HepG2 (cell line): Measurements from ENCODE around the gene OR13D1. TPM values are rescaled to one million over a fixed set of nuclear protein-coding genes. Genes with fewer than 3 reads are reported as not detected.

Experiments used
- ATAC-seq: fragments of 200-7000 bp; cut with Tn5 transposase; 3 replicates; pipeline ENCODE4 v1.9.1; 2020; ENCODE audit warnings: mild to moderate bottlenecking, moderate library complexity
- BruUV-seq: library from RNA; stranded (reverse); fragments of 400-500 nt; replicated peaks from 2 replicates; lab custom pipeline; 2021; lab: Mats Ljungman, UMichigan
- CTCF ChIA-PET: fragments of 300-600 bp; formaldehyde crosslinking; extraction: SDS; loops from one replicate; lab custom pipeline; 2021; ENCODE audit warnings: low total read pairs, inconsistent platforms, low intra/inter-chr PET ratio; lab: Yijun Ruan, JAX
- POLR2A ChIA-PET: fragments of 350-600 bp; sonication (Branson Sonifier 250); formaldehyde crosslinking; loops from one replicate; lab custom pipeline; 2020; ENCODE audit warnings: antibody characterized with exemption, inconsistent platforms; lab: Yijun Ruan, JAX
- DNase-seq: peaks from one replicate; pipeline ENCODE4 v3.0.0-alpha.2; 2015; ENCODE audit warnings: low spot score
- FAIRE-seq: peaks from 3 replicates; lab custom pipeline; 2011; peaks lifted over from hg19 to GRCh38; lab: Jason Lieb, UNC
- H2AFZ ChIP-seq: one replicate; pipeline ENCODE4 v1.6.1; 2011; ENCODE audit warnings: low read length, inconsistent platforms
- H3K27ac ChIP-seq: fragments of 300-600 bp; 3 replicates; pipeline ENCODE4 v1.8.0; 2011; ENCODE audit warnings: mixed run types, mild to moderate bottlenecking, mixed read lengths, low read length, inconsistent platforms; ENCODE audit not compliant: insufficient read depth; ENCODE audit errors: extremely low read length
- H3K27me3 ChIP-seq, 2 experiments: fragments of 200-600 bp in 1 of 2; 2 replicates in 1 of 2; 3 replicates in 1 of 2; pipeline versions ENCODE4 v1.6.0 to v1.8.0; 2011; ENCODE audit warnings: low read length in 2 of 2, mild to moderate bottlenecking in 2 of 2, moderate library complexity in 2 of 2, inconsistent platforms in 1 of 2; ENCODE audit not compliant: insufficient read depth in 2 of 2, control insufficient read depth in 1 of 2
- H3K36me3 ChIP-seq, 2 experiments: fragments of 200-600 bp in 1 of 2; replicated peaks in 1 of 2; 2 replicates in 1 of 2; 3 replicates in 1 of 2; pipeline versions ENCODE4 v1.5.1 to v1.8.0; 2011; ENCODE audit warnings: low read length in 2 of 2, inconsistent platforms in 1 of 2; ENCODE audit not compliant: insufficient read depth in 2 of 2, control insufficient read depth in 1 of 2
- H3K4me1 ChIP-seq: 2 replicates; pipeline ENCODE4 v1.5.1; 2012; ENCODE audit warnings: low read length, inconsistent platforms; ENCODE audit not compliant: insufficient read depth
- H3K4me2 ChIP-seq: 2 replicates; pipeline ENCODE4 v1.6.0; 2011; ENCODE audit warnings: low read depth, low read length, inconsistent platforms
- H3K4me3 ChIP-seq, 3 experiments: fragments of 200-600 bp in 1 of 3; sonication (generic), shearing (Covaris generic) in 1 of 3; replicated peaks in 1 of 3; 2 replicates each; pipeline ENCODE4 v1.5.1; 2011 to 2016; ENCODE audit warnings: low read length in 3 of 3, inconsistent platforms in 2 of 3, low read depth in 2 of 3, mild to moderate bottlenecking in 2 of 3, control low read depth in 1 of 3, mixed read lengths in 1 of 3; ENCODE audit not compliant: insufficient read depth in 1 of 3
- H3K79me2 ChIP-seq: one replicate; pipeline ENCODE4 v1.6.1; 2011; ENCODE audit warnings: low read length, inconsistent platforms; ENCODE audit not compliant: insufficient read depth
- H3K9ac ChIP-seq: 2 replicates; pipeline ENCODE4 v1.6.0; 2011; ENCODE audit warnings: mild to moderate bottlenecking, low read depth, low read length, inconsistent platforms; ENCODE audit not compliant: insufficient read depth
- H3K9me3 ChIP-seq: 2 replicates; pipeline ENCODE4 v1.5.1; 2012; ENCODE audit warnings: mild to moderate bottlenecking, low read length
- H4K20me1 ChIP-seq: 2 replicates; pipeline ENCODE4 v1.6.0; 2011; ENCODE audit warnings: inconsistent platforms, mild to moderate bottlenecking, low read length, moderate library complexity; ENCODE audit not compliant: insufficient read depth
- KLF16 ChIP-seq, 2 experiments: sonication (generic) in 1 of 2; formaldehyde crosslinking in 1 of 2; IDR thresholded peaks; 2 replicates each; pipeline versions ENCODE4 v1.6.1 to v1.8.0; 2016 to 2023; ENCODE audit warnings: missing genetic modification reagents in 2 of 2, missing compliant biosample characterization in 1 of 2
- ZFAT ChIP-seq: sonication (generic); formaldehyde crosslinking; conservative IDR thresholded peaks from 2 replicates; pipeline ENCODE4 v1.8.1; 2023; ENCODE audit warnings: missing genetic modification reagents, inconsistent platforms
- ZNF143 ChIP-seq: sonication (generic); formaldehyde crosslinking; IDR thresholded peaks from 2 replicates; pipeline ENCODE4 v1.4.0; 2020; ENCODE audit warnings: missing genetic modification reagents
- ZNF589 ChIP-seq: sonication (generic); formaldehyde crosslinking; conservative IDR thresholded peaks from 2 replicates; pipeline ENCODE4 v1.8.0; 2022; ENCODE audit warnings: mild to moderate bottlenecking, moderate library complexity, missing genetic modification reagents
- ZNF629 ChIP-seq: sonication (generic); formaldehyde crosslinking; conservative IDR thresholded peaks from 2 replicates; pipeline ENCODE4 v1.5.0; 2020; ENCODE audit warnings: missing genetic modification reagents
- WGBS: methylation state at CpG from one replicate; pipeline ENCODE4 v1.1.6; 2017; ENCODE audit warnings: low lambda C conversion rate; 5-methylcytosine and 5-hydroxymethylcytosine counted together
- in situ Hi-C: cut with HindIII; loops from 2 replicates; pipeline ENCODE4 v1.10.0; 2017; ENCODE audit warnings: low pct_unique_long_range_greater_than_20kb; ENCODE audit not compliant: extremely low pct_ligation_motif_present
- intact Hi-C: fragments of 100-400 bp; cut with micrococcal nuclease; formaldehyde crosslinking; loops from one replicate; pipeline ENCODE4 v1.10.0; 2022; ENCODE audit not compliant: unreplicated experiment
- polyA plus RNA-seq, 8 experiments: library from polyadenylated mRNA; depleted of rRNA in 3 of 8; stranded (reverse) in 7 of 8; unstranded in 1 of 8; fragments of >200 nt; fragmentation: Illumina TruSeq in 4 of 8; extraction: Trizol in 4 of 8; gene quantifications; 2 replicates each; pipeline versions ENCODE4 v1.2.1 to v1.2.3, GENCODE V29; 2011 to 2016; ENCODE audit warnings: low read depth in 4 of 8, missing spikeins in 1 of 8, mixed read lengths in 1 of 8; ENCODE audit not compliant: insufficient read depth in 1 of 8
- total RNA-seq, 5 experiments: library from RNA; depleted of rRNA; stranded (reverse); fragments of >200 nt; fragmentation: Illumina TruSeq; extraction: Trizol; gene quantifications; 2 replicates each; pipeline ENCODE4 v1.2.3, GENCODE V29; 2016; ENCODE audit warnings: low read depth in 1 of 5
- TF ChIP-seq, protein P1 (sequence below): IDR thresholded peaks from 2 replicates; pipeline ENCODE4 v1.4.0; 2020; ENCODE audit warnings: mild to moderate bottlenecking, missing genetic modification reagents

Gene OR13D1
- total and polyA plus RNA-seq, 2 of the 13 experiments (the other 11 are each of a cell fraction or from before 2014, with no cell fraction given) = not detected

GRCh38 chr9:104675611-104676010, 18.7 kb upstream of the OR13D1 start:
- DNase-seq (no peak), ATAC-seq (no peak), FAIRE-seq (no peak)
- WGBS = 0% methylated on average over 2 of the region's 2 CpGs
- Histone ChIP-seq H3K9me3 (no peaks in the 10 kb centered on the region), H3K79me2 (no peaks in the 10 kb centered on the region), H3K27me3 (no peaks in the 10 kb centered on the region), H3K4me2 (no peak overlapping the region), H3K9ac (no peak overlapping the region), H3K27ac (no peak overlapping the region), H3K4me3 (no peak overlapping the region), H2AFZ (no peak overlapping the region), H3K4me1 (no peaks in the 10 kb centered on the region), H3K36me3 (no peaks in the 10 kb centered on the region), H4K20me1 (no peaks in the 10 kb centered on the region)
- POLR2A ChIA-PET = no interaction called here
- TF ChIP-seq ZNF589 (CRISPR knock-in tag) (no peak), KLF16 (CRISPR knock-in tag; IDR thresholded peaks at IDR 0.05) (no peak), ZNF629 (no peak), ZFAT (CRISPR knock-in tag) (no peak), ZNF143 (CRISPR knock-in tag) (no peak)
- TF ChIP-seq, protein P1, sequence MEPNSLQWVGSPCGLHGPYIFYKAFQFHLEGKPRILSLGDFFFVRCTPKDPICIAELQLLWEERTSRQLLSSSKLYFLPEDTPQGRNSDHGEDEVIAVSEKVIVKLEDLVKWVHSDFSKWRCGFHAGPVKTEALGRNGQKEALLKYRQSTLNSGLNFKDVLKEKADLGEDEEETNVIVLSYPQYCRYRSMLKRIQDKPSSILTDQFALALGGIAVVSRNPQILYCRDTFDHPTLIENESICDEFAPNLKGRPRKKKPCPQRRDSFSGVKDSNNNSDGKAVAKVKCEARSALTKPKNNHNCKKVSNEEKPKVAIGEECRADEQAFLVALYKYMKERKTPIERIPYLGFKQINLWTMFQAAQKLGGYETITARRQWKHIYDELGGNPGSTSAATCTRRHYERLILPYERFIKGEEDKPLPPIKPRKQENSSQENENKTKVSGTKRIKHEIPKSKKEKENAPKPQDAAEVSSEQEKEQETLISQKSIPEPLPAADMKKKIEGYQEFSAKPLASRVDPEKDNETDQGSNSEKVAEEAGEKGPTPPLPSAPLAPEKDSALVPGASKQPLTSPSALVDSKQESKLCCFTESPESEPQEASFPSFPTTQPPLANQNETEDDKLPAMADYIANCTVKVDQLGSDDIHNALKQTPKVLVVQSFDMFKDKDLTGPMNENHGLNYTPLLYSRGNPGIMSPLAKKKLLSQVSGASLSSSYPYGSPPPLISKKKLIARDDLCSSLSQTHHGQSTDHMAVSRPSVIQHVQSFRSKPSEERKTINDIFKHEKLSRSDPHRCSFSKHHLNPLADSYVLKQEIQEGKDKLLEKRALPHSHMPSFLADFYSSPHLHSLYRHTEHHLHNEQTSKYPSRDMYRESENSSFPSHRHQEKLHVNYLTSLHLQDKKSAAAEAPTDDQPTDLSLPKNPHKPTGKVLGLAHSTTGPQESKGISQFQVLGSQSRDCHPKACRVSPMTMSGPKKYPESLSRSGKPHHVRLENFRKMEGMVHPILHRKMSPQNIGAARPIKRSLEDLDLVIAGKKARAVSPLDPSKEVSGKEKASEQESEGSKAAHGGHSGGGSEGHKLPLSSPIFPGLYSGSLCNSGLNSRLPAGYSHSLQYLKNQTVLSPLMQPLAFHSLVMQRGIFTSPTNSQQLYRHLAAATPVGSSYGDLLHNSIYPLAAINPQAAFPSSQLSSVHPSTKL (CRISPR knock-in tag) = no peak
- in situ Hi-C loops (no loop called here), intact Hi-C loops (no loop called here)
- CTCF ChIA-PET = no interaction called here
- BruUV-seq = no TSS peak
